Measurements from ENCODE around the gene EGR4. TPM values are rescaled to one million over a fixed set of nuclear protein-coding genes. Genes with fewer than 3 reads are reported as not detected.
"Not testable (repeated sequence)": the region's sequence is repeated elsewhere in the genome, so short reads cannot be mapped to it uniquely, and the experiment has no call there.

EGR4 gene
- total and polyA plus RNA-seq, 2 donors from 2014 or later: not detected

GRCh38 chr2:73264783-73265182 is 28.6 kb downstream of the EGR4 start:
- no peak for FAIRE-seq
- H3K9me3 ChIP-seq (ENCODE audit: control insufficient read depth in 2 of 3, insufficient read depth in 1 of 3, low read length in 3 of 3): no peaks in the 10 kb centered on the region
- no peak for DNase-seq
- H3K27ac ChIP-seq (ENCODE audit: low read depth in 2 of 2, low read length in 2 of 2): no peak overlapping the region
- H3K27me3 ChIP-seq (ENCODE audit: control insufficient read depth, insufficient read depth, low read length): peaks cover 16% of the 10 kb centered on the region
- no peak for TF ChIP-seq CTCF (IDR thresholded peaks at IDR 0.05; ENCODE audit: borderline replicate concordance, extremely low read depth, insufficient read depth)
- peaks cover 0 to 6% (median 0%) of the 10 kb centered on the region in 3 donors for H3K4me1 ChIP-seq (ENCODE audit: control insufficient read depth in 2 of 3, insufficient read depth in 2 of 3, low read depth in 1 of 3, low read length in 3 of 3)
- H3K9ac ChIP-seq (ENCODE audit: low read length in 3 of 3): no peak overlapping the region
- H3K36me3 ChIP-seq (ENCODE audit: control insufficient read depth in 2 of 3, insufficient read depth in 3 of 3, low read length in 3 of 3): no peaks in the 10 kb centered on the region
- intact Hi-C loops (cut with DNase I): no loop called here
- no peak overlapping the region for H3K4me3 ChIP-seq (ENCODE audit: low read length in 3 of 3)

GRCh38 chr2:73264332-73264606 is 29.1 kb downstream of the EGR4 start:
- Histone ChIP-seq H3K27ac (ENCODE audit: low read depth in 2 of 2, low read length in 2 of 2) (no peak overlapping the region), H3K4me3 (ENCODE audit: low read length in 3 of 3) (no peak overlapping the region), H3K36me3 (ENCODE audit: control insufficient read depth in 2 of 3, insufficient read depth in 3 of 3, low read length in 3 of 3) (no peaks in the 10 kb centered on the region), H3K27me3 (ENCODE audit: control insufficient read depth, insufficient read depth, low read length) (peaks cover 16% of the 10 kb centered on the region), H3K9ac (ENCODE audit: low read length in 3 of 3) (no peak overlapping the region), H3K9me3 (ENCODE audit: control insufficient read depth in 2 of 3, insufficient read depth in 1 of 3, low read length in 3 of 3) (no peaks in the 10 kb centered on the region), H3K4me1 (ENCODE audit: control insufficient read depth in 2 of 3, insufficient read depth in 2 of 3, low read depth in 1 of 3, low read length in 3 of 3) (peaks cover 0 to 6% (median 0%) of the 10 kb centered on the region in 3 donors)
- TF ChIP-seq CTCF (IDR thresholded peaks at IDR 0.05; ENCODE audit: borderline replicate concordance, extremely low read depth, insufficient read depth): no peak
- DNase-seq (no peak), FAIRE-seq (no peak)
- intact Hi-C loops (cut with DNase I): no loop called here

- Histone ChIP-seq H3K4me3 (ENCODE audit: low read length in 3 of 3) (no peak overlapping the region), H3K36me3 (ENCODE audit: control insufficient read depth in 2 of 3, insufficient read depth in 3 of 3, low read length in 3 of 3) (no peaks in the 10 kb centered on the region), H3K9ac (ENCODE audit: low read length in 3 of 3) (no peak overlapping the region), H3K27me3 (ENCODE audit: control insufficient read depth, insufficient read depth, low read length) (peaks cover 16% of the 10 kb centered on the region), H3K9me3 (ENCODE audit: control insufficient read depth in 2 of 3, insufficient read depth in 1 of 3, low read length in 3 of 3) (no peaks in the 10 kb centered on the region), H3K27ac (ENCODE audit: low read depth in 2 of 2, low read length in 2 of 2) (no peak overlapping the region), H3K4me1 (ENCODE audit: control insufficient read depth in 2 of 3, insufficient read depth in 2 of 3, low read depth in 1 of 3, low read length in 3 of 3) (peaks cover 0 to 5% (median 0%) of the 10 kb centered on the region in 3 donors)
- intact Hi-C loops (cut with DNase I): no loop called here
- no peak for FAIRE-seq
- no peak for DNase-seq
- no peak for TF ChIP-seq CTCF (IDR thresholded peaks at IDR 0.05; ENCODE audit: borderline replicate concordance, extremely low read depth, insufficient read depth)
Observed at GRCh38 chr2:73263540-73264331, 29.6 kb downstream of the EGR4 start.

GRCh38 chr2:73262691-73263429 is 30.5 kb downstream of the EGR4 start:
- FAIRE-seq; DNase-seq; H3K4me1 ChIP-seq (ENCODE audit: control insufficient read depth in 2 of 3, insufficient read depth in 2 of 3, low read depth in 1 of 3, low read length in 3 of 3); H3K9me3 ChIP-seq (ENCODE audit: control insufficient read depth in 2 of 3, insufficient read depth in 1 of 3, low read length in 3 of 3); H3K27ac ChIP-seq (ENCODE audit: low read depth in 2 of 2, low read length in 2 of 2); H3K4me3 ChIP-seq (ENCODE audit: low read length in 3 of 3); H3K36me3 ChIP-seq (ENCODE audit: control insufficient read depth in 2 of 3, insufficient read depth in 3 of 3, low read length in 3 of 3); H3K27me3 ChIP-seq (ENCODE audit: control insufficient read depth, insufficient read depth, low read length); H3K9ac ChIP-seq (ENCODE audit: low read length in 3 of 3); intact Hi-C loops (cut with DNase I): not testable (repeated sequence)
